Stomach (tissue), 9 donors: Measurements from ENCODE around the gene CTNND1. TPM values are rescaled to one million over a fixed set of nuclear protein-coding genes. Genes with fewer than 3 reads are reported as not detected.

ENCODE experiments used
- DNase-seq, 2 donors: peaks; one replicate each; pipeline versions ENCODE4 v3.0.0 to v3.0.0-alpha.2; 2013 to 2019
- H3K27ac ChIP-seq, 5 donors: fragments of 200-600 bp in 4 of 5; sonication (generic) in 4 of 5; one replicate each; pipeline ENCODE4 v1.5.1; 2013 to 2019; ENCODE audit warnings: mild to moderate bottlenecking in 1 of 5, moderate library complexity in 1 of 5
- H3K27me3 ChIP-seq, 3 donors: fragments of 200-600 bp; sonication (generic); one replicate each; pipeline ENCODE4 v1.5.1; 2017 to 2019; ENCODE audit warnings: mixed run types in 1 of 3
- H3K36me3 ChIP-seq, 4 donors: fragments of 200-600 bp; sonication (generic); 1 replicate in 3 of 4; 2 replicates in 1 of 4; pipeline ENCODE4 v1.5.1; 2016 to 2019
- H3K4me1 ChIP-seq, 4 donors: fragments of 200-600 bp; sonication (generic); one replicate each; pipeline ENCODE4 v1.5.1; 2016 to 2019
- H3K4me3 ChIP-seq, 4 donors: fragments of 200-600 bp; sonication (generic) in 3 of 4; one replicate each; pipeline ENCODE4 v1.5.1; 2016 to 2019; ENCODE audit warnings: mild to moderate bottlenecking in 1 of 4
- H3K9me3 ChIP-seq, 4 donors: fragments of 200-600 bp; sonication (generic); one replicate each; pipeline ENCODE4 v1.5.1; 2016 to 2019
- CTCF ChIP-seq, 7 experiments: fragments of 450-650 bp in 4 of 7; fragments of 200-600 bp in 3 of 7; sonication (generic) in 3 of 7; IDR thresholded peaks; one replicate each; pipeline ENCODE4 v1.5.1; 2016 to 2019; ENCODE audit warnings: antibody characterized with exemption in 7 of 7, control low read depth in 2 of 7, mild to moderate bottlenecking in 1 of 7
- EP300 ChIP-seq: sonication (generic); formaldehyde crosslinking; IDR thresholded peaks from one replicate; pipeline ENCODE4 v1.6.1; 2017; ENCODE audit warnings: antibody characterized with exemption
- POLR2A ChIP-seq, 4 donors: fragments of 450-650 bp; IDR thresholded peaks; one replicate each; pipeline ENCODE4 v1.6.1; 2016; ENCODE audit warnings: antibody characterized with exemption in 4 of 4, control low read depth in 2 of 4, mild to moderate bottlenecking in 1 of 4, moderate library complexity in 1 of 4
- POLR2AphosphoS5 ChIP-seq, 3 donors: sonication (generic); formaldehyde crosslinking; IDR thresholded peaks; one replicate each; pipeline ENCODE4 v1.6.1; 2016; ENCODE audit warnings: antibody characterized with exemption in 3 of 3
- WGBS, 5 donors: extraction: QIAGEN DNeasy Blood & Tissue Kit in 3 of 5; methylation state at CpG; one replicate each; pipeline versions ENCODE4 v1.1.5 to v1.1.7; 2013 to 2018; 5-methylcytosine and 5-hydroxymethylcytosine counted together
- intact Hi-C: fragments of 100-400 bp; cut with DNase I; formaldehyde crosslinking; loops from one replicate; pipeline ENCODE4 v1.15.1; 2023; ENCODE audit warnings: low total_unique reads
- polyA plus RNA-seq, 3 donors: library from polyadenylated mRNA; stranded (reverse); fragments of 200-250 nt; gene quantifications; one replicate each; pipeline ENCODE4 v1.2.3, GENCODE V29; 2013
- total RNA-seq, 5 donors: library from RNA; depleted of rRNA; stranded (reverse); fragments of >200 nt; gene quantifications; one replicate each; pipeline versions ENCODE4 v1.1.0 to v1.2.3, GENCODE V29; 2014 to 2016
- donor health status: healthy with polysubstance abuse.
- donor health status: Bipolar disorder and iron deficiency.
- donor health status: healthy.

CTNND1 gene
- total and polyA plus RNA-seq, 8 donors = 45.1 to 447 (median 126) TPM

GRCh38 chr11:57752954-57753353 lies 8.6 kb upstream of the CTNND1 start:
- no peak for DNase-seq
- Histone ChIP-seq H3K36me3 (peaks cover 0 to 8% (median 0%) of the 10 kb centered on the region in 4 donors), H3K4me1 (peaks cover 0 to 17% (median 8%) of the 10 kb centered on the region in 4 donors), H3K4me3 (no peak overlapping the region), H3K27ac (no peak overlapping the region), H3K27me3 (no peaks in the 10 kb centered on the region), H3K9me3 (no peaks in the 10 kb centered on the region)
- WGBS, 5 donors = 96 to 99% (median 97%) methylated on average over 30 of the region's 30 CpGs
- no peak for TF ChIP-seq POLR2AphosphoS5 (IDR thresholded peaks at IDR 0.05)
- no peak for TF ChIP-seq EP300
- TF ChIP-seq CTCF (IDR thresholded peaks at IDR 0.05) = no peak
- no peak for TF ChIP-seq POLR2A (IDR thresholded peaks at IDR 0.05)
- intact Hi-C loops = loop anchor here (5.0 kb wide), 1 partner anchor 49 kb away; no protein-coding TSS in a partner anchor

GRCh38 chr11:57758174-57758573 lies 3.4 kb upstream of the CTNND1 start:
- no peak for DNase-seq
- no peak overlapping the region for H3K27ac ChIP-seq
- WGBS, 5 donors = 48 to 70% (median 60%) methylated on average over 3 of the region's 3 CpGs
- intact Hi-C loops = no loop called here
- H3K36me3 ChIP-seq = no peaks in the 10 kb centered on the region
- H3K4me1 ChIP-seq = peaks cover 0 to 13% (median 1%) of the 10 kb centered on the region in 4 donors
- no peak for TF ChIP-seq CTCF (IDR thresholded peaks at IDR 0.05)
- no peak for TF ChIP-seq POLR2A (IDR thresholded peaks at IDR 0.05)
- TF ChIP-seq EP300 = no peak
- TF ChIP-seq POLR2AphosphoS5 (IDR thresholded peaks at IDR 0.05) = no peak
- H3K27me3 ChIP-seq = no peaks in the 10 kb centered on the region
- H3K4me3 ChIP-seq = no peak overlapping the region
- no peaks in the 10 kb centered on the region for H3K9me3 ChIP-seq

DNA sequence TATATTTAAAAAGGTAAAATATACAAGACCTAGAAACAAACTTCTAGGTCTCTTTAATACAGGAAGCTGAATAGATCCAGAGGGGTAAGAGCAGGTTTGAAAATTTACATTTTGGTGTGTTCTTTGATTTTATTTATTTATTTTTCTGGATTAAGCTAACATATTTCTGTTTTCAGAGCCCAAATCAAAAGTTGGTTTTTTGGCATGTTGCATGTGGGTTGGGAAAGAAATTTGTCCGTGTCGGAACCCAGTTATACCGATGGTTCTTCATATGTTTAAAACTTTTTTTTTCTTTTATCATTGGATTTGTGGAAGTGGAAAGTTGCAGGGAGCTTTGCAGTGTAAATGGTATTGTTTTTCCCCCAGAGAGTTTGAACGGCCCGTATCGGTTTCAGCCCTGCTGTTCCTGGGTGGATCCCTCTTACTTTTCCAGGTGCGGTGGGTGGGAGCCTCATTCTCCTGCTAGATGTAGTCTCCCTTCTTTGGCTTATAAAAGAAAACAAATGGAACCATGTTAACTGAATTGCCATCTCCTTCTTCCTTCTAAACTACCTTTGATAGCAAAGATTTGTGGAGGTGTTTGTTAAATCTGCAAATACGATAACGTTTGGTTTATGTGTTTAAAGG lies 746 bp downstream of the CTNND1 start:
- Histone ChIP-seq H3K36me3 (peaks cover 0 to 5% (median 0%) of the 10 kb centered on the region in 4 donors), H3K4me3 (peak overlapping the region; percentile 46 to 60 (median 50)), H3K9me3 (no peaks in the 10 kb centered on the region), H3K4me1 (peaks cover 13 to 41% (median 28%) of the 10 kb centered on the region in 4 donors), H3K27me3 (no peaks in the 10 kb centered on the region), H3K27ac (peak overlapping the region; percentile 77 to 96 (median 92))
- intact Hi-C loops = no loop called here
- DNase-seq = peak in 1 of 2 donors; percentile 74
- 4 to 8% (median 6%) methylated on average over 9 of the region's 9 CpGs for WGBS, 5 donors
- TF ChIP-seq EP300 = no peak
- TF ChIP-seq POLR2A (IDR thresholded peaks at IDR 0.05) = no peak
- TF ChIP-seq POLR2AphosphoS5 (IDR thresholded peaks at IDR 0.05) = peak in 2 of 3 donors; percentile 8 to 11

DNA sequence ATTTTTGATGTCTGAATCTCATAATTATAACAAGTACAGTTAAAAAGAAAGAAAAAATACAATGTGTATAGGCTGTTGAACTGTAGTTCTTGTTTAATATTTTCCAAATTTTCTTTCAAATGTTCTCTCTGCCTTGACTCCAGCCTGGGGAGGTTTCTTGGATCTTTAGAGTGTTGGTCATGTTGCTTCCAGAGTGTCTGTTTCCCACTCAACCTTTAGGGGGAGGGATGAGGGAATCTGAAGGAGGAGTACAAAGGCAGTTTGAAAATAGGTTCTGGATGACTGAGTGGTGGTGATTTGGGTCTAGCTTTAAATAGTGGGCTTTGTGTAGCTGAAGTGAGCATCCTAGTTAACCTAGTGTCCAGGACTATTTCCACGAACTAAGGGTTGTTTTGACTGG lies 2.0 kb downstream of the CTNND1 start:
- intact Hi-C loops = no loop called here

More for the DNA sequence above, 2.0 kb downstream of the CTNND1 start:
- peak in 3 of 7 experiments; percentile 16 to 22 (median 20) for TF ChIP-seq CTCF (IDR thresholded peaks at IDR 0.05)
- no peak for TF ChIP-seq EP300
- TF ChIP-seq POLR2A (IDR thresholded peaks at IDR 0.05) = no peak
- peak in 1 of 3 donors; percentile 26 for TF ChIP-seq POLR2AphosphoS5 (IDR thresholded peaks at IDR 0.05)
- H3K4me1 ChIP-seq = peaks cover 14 to 52% (median 35%) of the 10 kb centered on the region in 4 donors
- peaks cover 0 to 6% (median 0%) of the 10 kb centered on the region in 4 donors for H3K36me3 ChIP-seq
- WGBS, 5 donors = 4 to 20% (median 10%) methylated on average over 1 of the region's 1 CpG
- peak in 1 of 2 donors; percentile 80 for DNase-seq
- no peaks in the 10 kb centered on the region for H3K9me3 ChIP-seq
- no peaks in the 10 kb centered on the region for H3K27me3 ChIP-seq
- H3K27ac ChIP-seq = peak overlapping the region; percentile 31 to 96 (median 92)
- H3K4me3 ChIP-seq = peak overlapping the region; percentile 46 to 60 (median 50)
